Activated T-cell treated with anti-CD3 and anti-CD28 coated beads for 1 hour (primary cell): ENCODE results near the gene ANGPTL2.

Experiments used
- DNase-seq: peaks from one replicate; pipeline ENCODE4 v3.0.0-alpha.2; 2020; ENCODE audit warnings: low read depth

The ANGPTL2 gene

DNA sequence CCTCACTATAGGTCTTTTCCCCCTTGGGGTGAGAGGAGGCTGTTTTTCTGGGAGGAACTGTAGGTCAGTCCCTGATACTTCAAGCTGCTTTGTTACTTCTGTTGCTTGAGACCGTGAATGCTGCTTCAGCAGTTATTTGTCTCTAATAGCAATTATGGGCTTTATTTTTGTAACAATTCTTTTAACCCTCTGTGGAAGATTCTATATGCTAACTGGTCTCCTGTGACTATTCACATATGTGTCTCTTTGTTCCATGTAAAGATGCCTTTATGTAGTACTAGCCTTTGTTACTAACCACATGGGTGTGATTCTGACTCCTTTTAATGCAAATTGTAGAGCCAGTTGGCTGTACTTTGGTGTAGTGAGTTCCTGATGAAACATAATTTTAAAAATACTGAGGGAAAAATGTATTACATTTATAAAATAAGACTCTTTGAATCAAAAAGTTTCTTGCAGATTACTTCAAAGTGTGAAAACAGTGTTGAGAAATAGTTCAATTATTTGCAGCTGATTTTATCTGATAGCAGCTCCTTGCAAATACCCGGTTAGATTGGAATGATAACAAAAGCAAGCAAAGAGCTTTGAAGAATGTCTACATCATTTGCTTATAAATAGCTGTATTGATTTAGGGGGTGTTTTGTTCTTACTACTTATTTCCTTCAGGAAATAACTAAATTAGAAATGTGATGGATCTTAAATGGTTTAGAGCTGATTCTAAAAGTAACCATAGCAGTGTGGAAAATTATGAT, 46.6 kb downstream of the ANGPTL2 start:
- DNase-seq = no peak

DNA sequence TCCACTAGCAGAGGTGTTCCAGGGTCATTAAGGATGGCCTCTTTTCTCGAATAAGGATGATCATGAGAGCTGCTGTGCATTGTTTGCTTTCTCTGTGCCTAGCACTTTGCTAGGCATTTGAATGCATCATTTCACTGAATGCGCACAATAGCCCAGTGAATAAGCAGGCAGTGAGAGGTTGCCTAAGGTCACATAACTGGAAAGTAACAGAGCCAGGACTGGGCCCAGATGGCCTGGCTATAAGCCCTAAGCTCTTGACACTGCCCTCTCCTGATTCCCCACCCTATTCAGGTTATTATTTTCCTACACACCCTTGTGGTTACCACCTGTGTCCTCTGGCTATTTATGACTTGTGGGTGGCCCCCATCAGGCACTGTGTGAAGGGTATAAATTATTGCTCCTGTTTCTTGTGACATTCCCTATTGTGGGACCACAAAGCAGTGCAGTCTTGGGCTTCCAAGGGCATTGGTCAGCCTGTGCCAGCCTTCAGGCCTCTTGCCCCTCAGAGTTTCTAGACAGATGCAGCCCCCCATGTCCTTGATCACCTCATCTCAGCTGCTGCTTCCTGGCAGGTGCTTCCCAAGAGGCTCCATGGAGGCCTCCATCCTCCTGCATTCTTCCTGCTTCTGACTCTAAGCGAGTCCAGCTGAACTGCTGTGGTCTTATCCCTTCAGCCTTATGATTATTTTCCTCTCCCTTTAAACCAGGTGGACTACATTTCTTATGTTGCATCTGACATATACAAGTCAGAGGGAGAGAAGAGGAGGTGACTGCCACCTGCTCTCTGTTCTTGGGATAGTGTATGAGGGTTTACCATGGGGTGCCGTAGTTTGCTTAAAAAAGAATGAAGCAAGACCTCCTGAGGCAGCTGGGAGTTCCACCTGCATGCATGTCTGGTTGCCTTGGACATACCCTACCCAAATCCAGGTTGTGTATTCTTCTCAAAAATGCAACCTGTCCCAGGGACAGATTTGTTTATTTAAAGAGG, 47.6 kb downstream of the ANGPTL2 start:
- DNase-seq = no peak

DNA sequence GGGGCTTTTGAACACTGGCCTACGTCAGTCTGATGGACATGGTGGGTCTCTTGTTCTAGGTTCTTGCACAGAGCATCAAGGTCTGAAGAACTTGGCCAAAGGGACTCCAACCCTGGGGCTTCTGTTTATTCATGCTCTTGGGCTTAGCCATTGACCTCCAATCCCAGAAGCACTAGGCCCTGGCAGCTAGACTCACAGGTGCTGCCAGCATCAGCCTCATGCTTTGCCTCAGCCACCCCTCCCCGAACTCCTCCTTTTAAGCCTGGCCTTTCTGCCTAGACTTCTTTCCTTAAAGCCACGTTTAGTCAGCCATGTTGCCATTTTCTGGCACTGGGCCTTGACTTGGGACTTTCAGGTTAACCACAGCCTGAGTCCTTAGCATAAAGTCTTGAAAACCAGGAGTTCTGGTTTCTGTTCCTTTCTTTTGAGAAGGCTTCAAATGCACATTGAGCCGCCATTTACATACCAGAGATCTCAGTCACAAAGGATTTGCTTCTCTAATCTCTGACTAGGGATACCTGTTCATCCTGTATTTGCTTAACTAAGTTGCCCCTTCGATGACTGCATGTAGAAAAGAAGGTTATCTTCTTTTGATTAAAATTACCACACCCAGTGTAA, 54.7 kb downstream of the ANGPTL2 start:
- DNase-seq = no peak

DNA sequence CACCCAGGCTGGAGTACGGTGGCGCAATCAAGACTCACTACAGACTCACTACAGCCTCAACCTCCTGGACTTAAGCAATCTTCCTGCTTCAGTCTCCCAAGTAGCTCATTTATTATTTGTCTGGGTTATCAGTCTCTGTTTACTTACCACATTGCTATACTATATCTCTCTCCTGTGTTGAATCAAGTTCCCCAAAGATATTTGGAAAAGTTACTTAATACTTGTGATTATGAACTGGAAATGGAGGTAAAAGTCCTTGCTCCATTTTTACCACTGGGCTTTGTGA, 55.6 kb downstream of the ANGPTL2 start:
- no peak for DNase-seq

DNA sequence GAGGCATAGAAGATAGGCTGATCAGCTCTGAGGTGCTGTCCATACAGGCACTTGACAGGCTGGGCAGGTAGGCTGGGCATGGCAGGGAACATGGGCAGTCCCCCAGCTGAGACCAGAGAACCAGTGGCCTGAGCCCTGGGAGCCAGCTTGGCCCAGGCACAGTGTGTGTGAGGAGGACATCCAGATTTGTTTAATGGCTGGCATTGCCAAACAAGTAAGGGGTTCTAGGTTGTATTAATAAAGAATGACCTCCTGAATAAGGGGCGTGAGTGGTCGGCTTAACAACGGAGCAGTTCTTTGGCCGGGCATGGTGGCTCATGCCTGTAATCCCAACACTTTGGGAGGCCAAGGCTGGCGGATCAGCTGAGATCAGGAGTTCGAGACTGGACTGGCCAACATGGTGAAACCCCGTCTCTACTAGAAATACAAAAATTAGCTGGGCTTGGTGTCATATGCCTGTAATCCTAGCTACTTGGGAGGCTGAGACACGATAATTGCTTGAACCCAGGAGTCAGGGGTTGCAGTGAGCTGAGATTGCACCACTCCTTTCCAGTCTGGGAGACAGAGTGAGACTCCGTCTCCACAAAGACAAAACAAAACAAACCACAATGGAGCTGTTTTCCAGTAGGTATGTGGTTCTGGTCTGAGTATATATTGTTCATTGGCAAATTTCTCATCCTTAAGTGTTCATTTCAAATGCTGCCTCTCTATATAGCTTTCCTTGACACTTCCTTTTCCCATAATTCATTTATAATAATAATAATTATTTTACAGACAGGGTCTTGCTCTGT, 56.2 kb downstream of the ANGPTL2 start:
- no peak for DNase-seq

DNA sequence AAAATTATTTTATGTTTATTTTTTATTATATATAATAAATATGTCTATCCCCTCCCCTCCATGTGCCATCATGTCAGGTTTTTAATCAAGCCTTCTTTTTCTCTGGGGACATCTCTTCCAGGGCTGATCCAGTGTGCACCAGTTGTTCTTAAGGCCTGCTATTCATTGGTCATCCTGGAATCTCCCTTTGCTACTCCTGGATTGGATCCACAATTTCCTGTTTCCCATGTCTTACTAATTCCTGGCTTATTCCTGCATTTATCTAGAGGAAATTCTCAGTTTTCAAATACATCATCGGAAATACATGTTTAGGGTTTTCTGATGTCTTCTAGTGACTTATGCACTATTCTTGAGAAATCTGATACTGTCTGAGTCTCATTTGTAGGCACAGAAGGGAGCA, 56.8 kb downstream of the ANGPTL2 start:
- DNase-seq = no peak

DNA sequence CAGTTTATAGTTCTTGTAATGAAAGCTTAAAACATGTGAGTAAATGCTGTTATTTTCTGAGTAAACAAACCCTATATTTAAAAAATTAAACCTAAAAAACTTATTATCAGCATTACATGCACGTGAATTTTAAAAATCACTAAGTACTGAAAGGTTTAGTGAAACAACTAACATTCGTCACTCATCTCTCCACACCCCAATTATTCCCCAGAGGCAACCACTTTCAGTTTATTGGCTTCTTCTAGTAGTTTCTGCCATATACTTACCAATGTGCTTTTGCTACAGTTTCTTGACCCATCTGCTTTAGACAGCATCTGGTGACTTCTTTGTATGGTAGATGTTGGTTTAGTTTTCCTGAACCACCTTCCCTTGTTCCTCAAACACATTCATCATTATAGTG, 58.1 kb downstream of the ANGPTL2 start:
- DNase-seq = no peak

DNA sequence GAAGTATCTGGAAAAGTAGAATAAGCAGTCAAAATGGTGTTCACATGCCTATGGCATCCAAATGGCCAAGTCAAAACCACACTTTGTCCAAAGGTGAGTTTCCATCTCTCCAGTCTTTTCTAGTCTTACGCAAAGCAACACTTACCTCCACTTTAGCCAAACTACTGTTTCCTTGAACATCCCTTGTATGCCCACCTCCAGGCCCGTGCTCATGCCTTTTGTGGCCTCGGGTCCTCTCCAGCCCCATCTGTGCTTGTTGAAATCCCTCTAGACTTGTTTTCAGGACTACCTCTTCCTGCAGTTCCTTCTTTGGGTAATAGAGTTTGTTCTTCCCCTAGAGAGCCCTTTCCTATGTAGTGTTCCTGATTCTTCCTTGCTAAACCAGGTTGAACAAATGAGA, 61.0 kb downstream of the ANGPTL2 start:
- DNase-seq = no peak

DNA sequence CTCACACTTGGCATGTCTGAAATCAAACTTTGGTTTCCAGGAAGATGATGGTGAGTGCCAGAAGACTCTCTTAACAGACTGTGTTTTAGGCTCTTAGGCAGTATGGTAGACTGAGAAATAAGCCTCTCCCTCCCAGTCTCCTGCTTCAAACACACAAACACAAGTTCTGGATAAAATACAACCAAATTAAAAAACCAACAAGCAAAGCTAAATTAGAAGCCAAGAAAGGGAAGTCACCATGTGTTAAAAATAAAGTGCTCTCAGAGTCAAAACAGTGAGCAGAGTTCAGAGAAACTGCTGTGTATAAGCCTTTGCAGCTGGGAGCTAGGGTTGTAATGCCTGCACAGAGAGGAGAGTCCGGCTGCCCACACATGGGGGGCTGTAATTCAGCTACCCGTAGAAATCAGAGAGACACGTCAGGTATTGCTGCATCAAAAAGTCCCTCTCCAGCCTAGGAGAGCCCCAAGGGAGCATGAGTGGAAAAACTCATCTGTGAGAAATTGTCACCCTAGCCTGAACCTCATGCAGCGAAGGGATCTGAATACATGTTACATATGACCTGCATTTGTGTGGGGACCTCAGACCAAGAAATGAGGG, 62.6 kb downstream of the ANGPTL2 start:
- no peak for DNase-seq

DNA sequence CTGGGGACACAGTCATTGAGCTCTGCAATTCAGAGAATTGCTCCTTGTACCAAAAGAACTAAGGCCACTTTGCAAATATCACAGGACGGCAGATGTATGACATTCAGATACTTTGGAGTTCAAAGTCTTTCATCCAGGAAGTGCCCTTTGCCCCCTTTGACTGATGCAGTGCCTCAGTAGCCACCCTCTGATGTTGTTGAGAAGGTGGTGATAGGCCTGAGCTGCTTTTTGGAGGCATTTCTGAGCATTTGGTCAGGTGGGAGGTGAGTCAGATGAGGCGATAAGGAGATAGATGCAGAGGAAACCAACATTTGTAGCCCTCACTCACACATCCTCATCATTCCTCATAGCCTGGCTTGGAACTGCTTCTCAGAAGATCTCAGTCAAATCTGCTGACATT, 63.4 kb downstream of the ANGPTL2 start:
- DNase-seq = no peak

DNA sequence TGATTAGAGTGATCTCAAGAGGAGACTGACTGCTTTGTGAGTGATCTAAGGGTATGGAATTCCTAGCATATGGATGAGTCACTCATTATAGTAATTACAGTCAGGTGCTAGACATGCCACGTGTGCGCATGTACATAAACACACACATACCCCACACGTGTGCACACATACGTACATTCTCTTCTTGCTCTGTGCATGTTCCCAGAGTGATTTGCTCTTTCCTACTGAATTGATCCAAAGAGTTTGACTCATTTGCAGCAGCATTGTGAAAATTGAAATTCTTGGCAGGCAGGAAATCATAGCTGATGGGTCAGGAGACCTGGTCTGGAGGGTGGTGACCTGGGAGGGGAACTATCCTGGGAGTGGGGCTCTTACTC, 63.8 kb downstream of the ANGPTL2 start:
- no peak for DNase-seq

DNA sequence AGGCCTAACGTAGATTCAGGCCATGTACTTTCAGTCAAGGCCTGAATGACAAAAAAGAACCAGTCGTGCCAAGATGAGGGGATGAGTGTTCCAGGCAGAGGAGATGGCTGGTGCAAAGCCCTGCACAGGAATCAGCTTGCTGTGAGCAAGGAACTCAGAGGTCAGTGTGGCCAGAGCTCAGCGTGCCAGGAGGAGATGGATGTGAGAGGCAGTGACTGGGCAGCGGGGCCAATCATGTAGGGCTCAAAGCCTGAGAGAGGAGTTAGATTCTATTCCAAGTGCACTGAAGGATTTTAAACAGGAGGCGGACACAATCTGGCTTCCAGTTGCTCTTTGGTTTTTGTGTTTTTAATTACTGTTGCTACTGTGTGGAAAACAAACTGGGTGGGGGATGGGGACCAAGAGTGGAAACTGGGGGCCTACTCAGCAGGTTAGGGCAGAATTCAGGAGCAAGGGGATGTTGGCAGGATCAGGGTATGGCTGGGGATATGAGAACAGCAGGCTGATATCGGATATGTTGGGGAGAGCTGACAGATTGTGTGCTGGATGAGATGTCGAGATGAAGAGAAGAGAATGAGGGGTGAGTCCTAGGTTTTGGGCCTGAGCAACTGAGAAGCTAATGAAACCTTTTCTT, 64.3 kb downstream of the ANGPTL2 start:
- no peak for DNase-seq

DNA sequence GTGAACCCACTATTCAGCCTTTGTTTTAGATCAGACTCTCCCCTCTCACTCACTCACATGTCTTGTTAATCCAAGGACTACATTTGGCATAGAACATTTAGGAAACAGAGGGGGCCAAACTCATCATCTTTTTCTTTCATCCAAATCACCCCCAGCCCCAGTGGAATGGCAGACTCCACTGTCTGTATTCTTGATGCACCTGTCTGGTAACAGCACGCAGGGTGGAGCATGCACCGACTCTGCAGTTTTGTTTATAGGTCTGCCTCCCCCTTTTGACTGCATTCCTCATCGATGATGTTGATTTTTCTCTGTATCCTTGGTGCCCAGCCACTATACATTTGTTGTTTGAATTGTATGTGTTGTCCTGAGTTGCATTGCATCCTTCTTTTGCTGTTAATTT, 66.0 kb downstream of the ANGPTL2 start:
- no peak for DNase-seq

DNA sequence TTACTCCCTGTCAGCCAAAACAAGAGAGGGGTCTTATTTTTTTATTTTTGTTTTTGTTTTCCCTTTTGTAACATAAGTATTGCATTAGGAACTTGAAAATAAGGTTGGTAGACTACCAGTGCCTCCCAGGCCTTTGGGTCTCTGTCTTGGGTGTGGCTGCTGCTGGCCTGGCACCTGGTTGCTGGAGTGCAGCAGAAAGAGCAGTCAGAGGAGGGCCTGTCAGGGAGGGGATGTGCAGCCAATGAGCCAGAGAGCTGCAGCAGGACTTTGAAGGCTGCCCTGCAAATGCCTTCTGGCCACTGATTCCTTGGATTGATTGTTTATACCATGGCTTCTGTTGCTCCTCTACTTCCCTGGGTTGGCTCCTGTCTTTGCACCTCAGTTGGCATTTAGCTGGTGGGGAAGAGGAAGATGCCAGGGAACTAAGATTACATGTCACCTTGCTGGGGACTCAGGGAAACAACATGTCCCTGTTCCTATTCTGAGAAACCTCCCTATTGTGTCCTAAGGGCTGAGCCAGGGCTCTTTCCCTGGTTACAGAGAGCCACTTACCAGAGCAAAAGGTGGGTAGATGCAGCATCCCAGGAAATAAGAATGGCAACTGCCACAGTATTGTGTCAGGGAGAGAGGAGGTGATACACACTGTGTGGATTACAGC, 66.6 kb downstream of the ANGPTL2 start:
- DNase-seq = no peak

DNA sequence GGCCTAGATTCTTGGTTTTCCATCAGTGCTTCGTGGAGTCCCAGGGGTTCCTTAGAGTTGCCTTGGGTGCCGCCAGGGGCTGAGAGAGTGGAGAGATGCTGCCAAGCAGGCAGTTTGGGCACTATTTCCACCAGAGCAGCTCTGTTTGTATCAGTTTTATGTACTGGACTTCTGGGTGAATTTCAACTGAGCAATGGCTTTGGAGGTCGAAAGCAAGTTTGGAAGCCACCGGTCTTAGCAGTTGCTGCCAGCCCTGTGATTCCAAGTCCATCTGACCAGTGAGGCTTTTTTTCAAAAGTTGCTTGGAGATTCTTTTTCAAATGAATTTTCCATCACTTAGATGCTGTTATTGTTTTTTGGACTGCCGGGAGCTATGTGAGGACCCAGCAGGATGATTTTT, 68.5 kb downstream of the ANGPTL2 start:
- no peak for DNase-seq

DNA sequence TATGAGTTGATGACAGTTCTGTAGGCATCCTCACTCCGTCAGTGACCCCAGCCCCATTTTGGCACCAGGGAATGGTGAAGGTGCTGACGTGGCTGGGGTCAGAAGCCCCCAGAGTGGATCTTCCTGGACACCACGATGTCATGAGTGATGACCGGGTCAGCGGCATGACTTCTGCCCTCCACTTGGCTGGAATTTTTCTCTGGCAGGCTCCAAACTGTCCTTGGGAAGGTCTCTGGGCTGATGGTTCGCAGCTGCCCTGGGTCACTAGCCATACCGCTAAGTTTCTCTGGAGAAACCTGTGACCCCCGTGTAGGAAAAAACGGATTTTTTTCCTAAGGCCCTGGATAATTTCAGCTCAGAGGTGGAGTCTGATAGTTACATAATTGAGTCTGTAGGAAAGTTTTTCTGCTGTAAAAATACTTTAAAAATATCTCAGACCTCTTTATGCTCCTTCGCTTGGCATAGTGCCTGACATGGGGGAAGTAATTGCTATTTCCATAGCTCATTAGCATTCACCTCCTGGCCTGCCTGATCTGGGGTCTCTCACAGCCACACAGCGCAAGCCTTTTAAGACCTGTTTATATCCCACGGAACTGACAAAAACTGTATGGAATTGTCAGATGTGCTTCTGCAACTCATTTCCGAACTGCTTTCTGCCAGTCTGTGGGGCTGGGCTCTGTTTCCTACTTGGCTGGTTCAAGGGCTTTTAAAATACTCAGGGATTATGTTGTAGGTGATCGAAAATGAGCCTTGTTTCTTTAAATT, 69.2 kb downstream of the ANGPTL2 start:
- no peak for DNase-seq

DNA sequence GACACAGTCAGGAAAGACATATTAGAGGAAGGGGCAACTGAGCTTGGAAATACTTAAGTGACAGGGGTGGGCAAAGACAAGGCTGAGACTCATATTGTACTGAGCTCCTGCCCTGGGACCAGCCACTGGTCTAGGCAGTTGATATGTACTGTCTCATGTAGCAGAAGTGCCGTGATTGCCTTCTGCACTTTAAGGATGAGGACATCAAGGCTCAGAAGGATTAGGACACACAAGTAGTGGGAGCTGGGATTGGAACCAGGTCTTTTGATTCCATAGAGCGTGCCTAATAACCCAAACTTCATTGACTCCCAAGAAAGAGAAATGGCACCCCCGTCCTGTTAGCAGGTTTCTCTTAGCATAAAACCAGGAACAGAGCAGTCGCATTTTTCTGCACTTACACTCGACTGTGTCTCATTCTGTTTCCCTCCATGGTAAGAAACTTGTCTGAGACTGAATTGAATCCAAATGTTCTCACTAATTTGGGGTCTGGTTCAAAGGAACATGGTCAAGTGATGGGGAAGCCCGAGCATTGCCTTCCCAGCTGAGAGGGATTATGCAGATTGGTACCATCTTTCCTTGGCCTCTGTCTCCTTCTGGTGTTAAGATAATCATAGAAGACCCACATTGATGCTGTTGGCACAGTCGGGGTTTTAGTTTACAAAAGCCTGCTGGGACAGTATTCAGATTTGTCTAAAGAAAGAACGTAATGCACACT, 70.4 kb downstream of the ANGPTL2 start:
- DNase-seq = no peak

DNA sequence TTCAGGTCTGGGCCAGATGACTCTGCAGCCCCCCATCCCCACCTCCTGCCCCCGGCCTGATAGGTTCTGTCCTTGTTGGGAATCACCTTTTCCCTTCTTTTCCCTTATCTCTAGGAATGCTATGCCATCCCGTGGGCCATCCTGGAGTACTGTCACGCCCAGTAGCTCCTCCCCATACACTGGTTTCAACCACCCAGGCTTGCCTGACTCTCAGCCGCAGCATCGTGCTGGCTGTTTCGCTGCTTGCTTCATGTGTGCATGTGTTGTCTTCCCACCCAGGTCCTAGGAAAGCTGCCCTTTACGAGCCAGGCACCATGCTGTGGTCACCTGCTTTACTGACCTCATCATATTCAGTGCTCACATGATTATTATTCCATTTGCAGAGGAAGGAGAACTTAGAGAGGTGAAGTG, 71.8 kb downstream of the ANGPTL2 start:
- no peak for DNase-seq

DNA sequence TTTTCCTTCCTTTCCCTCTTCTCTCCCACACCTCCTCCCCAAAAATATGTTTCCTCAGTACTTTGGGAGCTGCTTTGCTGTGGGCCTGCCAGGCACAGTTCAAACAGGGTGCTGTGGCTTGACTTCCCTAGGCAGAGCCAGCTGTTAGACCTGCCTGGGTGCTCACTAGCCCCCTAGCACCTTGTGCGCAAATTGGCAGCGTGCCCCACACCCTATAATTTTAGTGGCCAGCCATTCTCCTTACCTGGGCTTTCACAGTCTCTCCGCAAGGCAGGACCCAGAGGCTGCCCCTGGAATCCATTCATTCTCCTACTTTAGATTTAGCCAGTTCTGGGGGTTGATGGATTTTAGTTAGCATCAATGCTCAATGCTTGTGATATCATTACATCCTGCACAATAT, 72.3 kb downstream of the ANGPTL2 start:
- DNase-seq = no peak
